HTR-8/SVneo (cell line): ENCODE measurements around the gene MACROD2.
A peak's percentile ranks its signal among the peaks of the same experiment; 100 is the strongest.
"Not testable (repeated sequence)": the region's sequence is repeated elsewhere in the genome, so short reads cannot be mapped to it uniquely, and the experiment has no call there.

Source experiments
- DNase-seq: peaks from one replicate; pipeline ENCODE4 v3.0.0; 2011; ENCODE audit warnings: low spot score, mixed read lengths; ENCODE audit not compliant: insufficient read length
- FAIRE-seq: peaks from 2 replicates; lab custom pipeline; 2011; peaks lifted over from hg19 to GRCh38; lab: Jason Lieb, UNC

Gene MACROD2

DNA sequence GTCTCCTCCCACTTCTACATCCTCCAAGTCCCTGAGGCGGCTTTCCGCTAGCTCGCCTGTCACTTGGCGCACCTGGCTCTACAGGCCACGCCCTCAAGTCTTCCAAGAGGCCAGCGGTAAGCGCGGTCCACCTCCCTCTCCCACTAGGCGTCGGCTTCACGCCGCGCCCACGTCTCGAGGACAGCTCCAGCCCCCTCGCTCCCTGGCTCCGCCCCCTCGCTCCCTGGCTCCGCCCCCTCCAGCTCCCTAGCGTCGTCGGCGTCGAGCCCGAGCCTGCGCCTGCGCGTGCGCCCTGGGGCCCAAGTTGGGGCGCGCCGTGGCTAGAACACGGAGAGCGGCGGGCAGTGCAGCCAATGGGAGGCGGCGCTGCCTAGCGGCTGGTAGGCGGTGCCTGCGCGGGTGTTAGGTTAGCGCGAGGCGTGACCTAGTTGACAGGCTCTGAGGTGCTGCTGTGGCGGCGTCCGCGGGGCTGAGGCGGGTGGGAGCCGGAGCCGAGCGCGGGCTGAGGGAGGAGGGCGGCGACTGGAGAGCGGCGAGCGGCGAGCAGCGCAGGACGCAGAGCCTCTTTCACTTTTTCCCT lies at the start of gene MACROD2:
Gene MACROD2 (plus strand): TSS at position 431 of the 580 bp plus-strand sequence.
- no peak for FAIRE-seq
- peak; percentile 31 for DNase-seq

DNA sequence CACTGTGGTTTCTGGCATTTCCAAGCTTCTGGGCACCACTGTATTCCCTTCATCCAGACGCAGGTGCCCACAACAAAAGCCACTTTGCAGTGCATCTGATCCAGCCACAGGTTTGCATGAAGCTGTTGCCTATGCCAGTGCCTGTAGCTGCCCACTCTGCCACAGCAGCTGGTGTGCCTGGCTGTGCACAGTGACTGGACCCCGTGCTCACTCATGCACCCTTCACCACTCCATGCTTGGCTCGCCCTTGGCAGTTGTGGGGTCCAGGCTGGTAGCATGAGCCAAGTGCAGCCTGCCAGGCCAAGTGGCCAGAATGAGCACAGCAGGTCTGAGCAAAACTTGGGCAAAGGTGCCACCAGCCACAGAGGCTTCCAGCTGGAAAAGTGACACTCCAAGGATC lies 47.6 kb upstream of the MACROD2 start:
- DNase-seq (no peak), FAIRE-seq (no peak)

DNA sequence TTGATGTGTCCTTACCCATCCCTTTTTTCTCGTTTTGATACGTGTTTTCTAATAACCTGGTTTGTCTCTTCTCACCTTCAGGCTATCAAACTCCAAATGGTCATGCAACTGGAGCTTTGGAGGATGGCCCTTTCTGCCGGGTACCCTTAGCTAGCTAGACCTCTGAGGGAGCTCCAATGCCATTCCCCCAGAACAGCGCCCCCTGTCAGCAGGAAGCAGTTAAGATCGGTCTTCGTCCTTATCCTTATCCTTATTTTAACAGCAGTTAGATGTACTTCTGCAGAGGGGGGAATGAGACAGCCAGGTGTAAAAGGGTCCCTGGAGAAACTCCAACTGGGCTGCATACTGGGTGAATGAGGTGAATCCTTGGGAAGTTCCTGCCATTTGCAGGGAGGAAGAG lies 42.1 kb upstream of the MACROD2 start:
- DNase-seq (no peak), FAIRE-seq (no peak)

DNA sequence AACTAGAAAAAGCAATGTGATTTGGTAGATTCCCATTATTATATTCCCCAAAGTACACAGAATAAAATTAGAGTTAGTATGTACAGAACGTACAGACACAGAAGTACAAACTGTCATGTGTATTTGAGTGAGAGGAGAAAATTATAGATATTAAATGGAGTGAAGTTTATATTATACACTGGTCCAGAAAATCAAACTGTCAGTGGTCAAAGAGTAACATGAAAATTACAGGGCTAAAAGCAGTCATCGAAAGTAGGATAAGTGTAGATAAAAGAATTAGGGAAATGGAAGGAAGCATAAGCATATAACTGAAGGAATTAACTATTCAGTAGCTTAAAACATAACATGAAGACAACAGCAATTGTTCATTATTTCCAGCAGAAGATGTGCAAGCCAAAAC lies 35.2 kb upstream of the MACROD2 start:
- FAIRE-seq (no peak), DNase-seq (no peak)

DNA sequence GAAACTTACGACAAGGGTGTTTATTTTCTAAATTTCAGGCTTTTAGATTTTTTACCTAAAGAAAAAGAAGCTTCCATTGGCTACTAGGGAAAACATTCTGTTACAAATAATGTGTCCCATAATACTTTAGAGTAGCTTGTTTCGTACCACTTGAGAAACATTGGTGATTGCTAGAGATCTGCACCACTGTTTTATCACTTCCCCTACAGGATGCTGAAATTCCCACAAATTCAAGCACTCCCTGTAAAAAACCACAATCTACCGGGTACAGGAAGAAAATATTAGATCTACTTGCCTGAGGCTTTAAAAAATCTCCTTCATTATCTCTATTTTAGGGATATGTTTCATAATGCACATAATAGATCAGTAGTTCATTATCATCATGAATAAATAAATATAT lies 34.8 kb upstream of the MACROD2 start:
- no peak for DNase-seq

DNA sequence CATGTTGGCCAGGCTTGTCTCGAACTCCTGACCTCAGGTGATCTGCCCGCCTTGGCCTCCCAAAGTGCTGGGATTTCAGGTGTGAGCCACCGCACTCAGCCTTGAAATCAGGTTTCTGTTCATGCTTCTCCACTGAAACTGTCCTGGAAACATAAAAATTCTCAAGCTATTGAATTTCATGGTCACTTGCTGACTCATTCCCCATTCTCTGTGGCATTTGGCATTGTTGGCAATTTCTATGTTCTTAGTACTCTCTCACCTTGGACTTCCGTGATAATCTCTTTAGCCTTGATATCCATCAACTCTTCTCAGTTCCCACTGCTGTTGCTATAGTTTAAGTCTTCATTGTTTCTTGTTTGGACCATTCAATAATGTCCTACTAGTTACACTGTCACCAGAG lies 11.1 kb upstream of the MACROD2 start:
- FAIRE-seq (no peak), DNase-seq (no peak)

More for the DNA sequence above, 34.8 kb upstream of the MACROD2 start:
- FAIRE-seq: no peak

DNA sequence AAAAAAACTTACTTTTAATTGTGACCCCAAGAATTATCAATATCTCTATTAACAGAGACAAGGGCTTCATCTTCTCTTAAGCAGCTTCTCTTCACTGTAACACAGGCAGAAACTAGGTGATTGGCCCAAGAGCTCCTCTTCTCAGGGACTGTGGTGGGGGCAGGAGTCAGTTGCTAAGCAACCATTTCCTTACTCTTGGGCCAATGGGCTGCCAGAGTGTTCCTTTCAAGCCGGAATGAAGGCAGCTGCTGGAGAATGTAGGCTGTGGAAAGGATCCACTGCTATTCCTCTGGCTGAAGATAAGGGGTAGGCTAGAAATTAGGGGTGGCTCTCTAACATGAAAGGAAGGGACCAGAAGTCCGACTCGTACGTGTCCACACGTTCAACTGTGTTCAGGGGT lies 4.9 kb upstream of the MACROD2 start, which contains the start of gene SEL1L2:
Gene SEL1L2 (minus strand): TSS at position 150 of the 400 bp plus-strand sequence. CDS start 80 bp downstream, at position 70.
- DNase-seq (no peak), FAIRE-seq (no peak)

DNA sequence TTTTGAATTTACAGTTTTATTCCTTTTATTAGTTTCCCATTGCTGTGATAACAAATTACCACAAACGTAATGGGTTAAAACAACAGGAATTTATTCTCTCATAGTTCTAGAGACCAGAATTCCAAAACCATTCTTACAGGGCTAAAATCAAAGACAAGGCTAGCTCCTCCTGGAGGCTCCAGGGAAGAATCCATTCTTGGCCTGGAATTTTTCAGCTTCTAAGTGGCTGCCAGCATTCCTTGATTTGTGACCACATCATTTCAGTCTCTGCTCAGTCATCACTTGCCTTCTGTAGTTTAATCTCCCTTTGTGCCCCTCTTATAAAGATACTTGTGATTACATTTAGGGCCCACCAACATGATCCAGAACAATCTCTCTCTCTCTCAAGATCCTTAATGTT lies 4.0 kb upstream of the MACROD2 start:
- FAIRE-seq (no peak), DNase-seq (no peak)

DNA sequence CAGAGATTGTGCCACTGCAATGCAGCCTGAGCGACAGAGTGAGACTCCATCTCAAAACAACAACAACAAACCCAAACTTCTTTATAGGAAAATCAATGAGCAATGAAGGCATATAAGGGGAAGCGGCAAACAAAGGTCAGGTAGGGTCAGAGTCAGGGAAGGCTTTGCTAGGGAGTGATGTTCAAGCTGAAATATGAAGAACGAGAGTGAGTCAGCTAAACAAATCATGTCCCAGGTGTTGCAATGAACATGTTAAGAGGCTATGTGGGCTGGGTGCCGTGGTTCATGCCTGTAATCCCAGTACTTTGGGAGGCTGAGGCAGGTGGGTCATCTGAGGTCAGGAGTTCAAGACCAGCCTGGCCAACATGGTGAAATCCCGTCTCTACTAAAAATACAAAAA lies 3.4 kb upstream of the MACROD2 start:
- not testable (repeated sequence) for FAIRE-seq, DNase-seq

DNA sequence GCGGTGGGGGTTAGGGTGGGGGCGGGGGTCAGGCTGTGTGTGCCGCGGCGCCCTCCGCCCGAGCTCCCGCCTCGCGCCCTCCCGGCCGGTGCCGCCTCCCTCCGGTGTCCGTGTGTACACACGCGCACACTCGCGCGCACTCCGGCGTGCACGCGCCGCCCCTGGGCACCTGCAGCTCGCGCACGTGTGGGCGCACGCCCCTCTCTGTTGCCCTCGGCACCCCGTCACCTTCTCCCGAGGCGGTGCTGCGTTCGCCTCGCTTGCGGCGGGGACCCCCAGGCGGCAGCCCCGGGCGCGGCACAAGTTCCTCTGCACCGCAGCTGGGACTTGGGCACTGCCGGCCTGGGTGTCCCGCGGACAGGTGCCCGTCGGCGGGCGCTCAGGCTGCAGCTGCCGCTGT lies 525 bp downstream of the MACROD2 start:
- FAIRE-seq (no peak), DNase-seq (no peak)

DNA sequence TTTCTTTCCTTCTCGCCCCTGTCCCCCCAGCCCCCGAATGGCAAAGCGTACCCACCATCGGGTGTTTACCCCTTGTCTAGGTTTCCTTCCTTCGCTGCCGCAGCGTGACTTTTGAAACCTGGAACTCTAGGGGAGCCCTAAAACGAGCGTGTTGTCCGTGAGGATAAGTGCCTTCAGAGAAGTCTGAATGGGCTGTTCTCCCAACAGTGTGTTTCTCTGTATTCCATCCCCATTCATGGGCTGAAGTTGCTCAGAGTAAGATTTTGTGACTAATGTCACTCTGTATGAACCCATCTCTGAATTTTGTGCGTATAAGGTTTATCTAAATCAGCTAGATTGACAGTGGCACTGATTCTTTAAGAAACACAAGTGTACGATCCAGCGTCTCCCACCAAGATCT lies 949 bp downstream of the MACROD2 start:
- DNase-seq (no peak), FAIRE-seq (no peak)

DNA sequence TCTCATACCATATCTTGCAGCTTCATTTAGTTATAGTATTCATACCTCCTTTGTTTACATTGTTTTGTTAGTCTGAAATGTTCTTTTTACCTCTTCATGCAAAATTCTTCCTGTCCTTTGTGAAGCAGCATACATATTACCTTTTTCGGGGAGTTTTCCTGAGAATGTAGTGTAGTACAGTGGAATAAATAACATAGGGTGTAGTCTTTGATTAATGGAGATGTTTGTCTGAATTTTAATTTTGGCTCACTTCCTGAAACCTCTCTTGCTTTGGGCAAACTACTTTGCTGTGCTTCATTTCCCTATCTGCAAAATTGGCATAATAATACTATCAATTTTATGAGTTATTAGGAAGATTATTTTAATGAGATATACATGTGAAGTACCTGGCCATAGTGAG lies 5.6 kb downstream of the MACROD2 start:
- DNase-seq: no peak
- no peak for FAIRE-seq

DNA sequence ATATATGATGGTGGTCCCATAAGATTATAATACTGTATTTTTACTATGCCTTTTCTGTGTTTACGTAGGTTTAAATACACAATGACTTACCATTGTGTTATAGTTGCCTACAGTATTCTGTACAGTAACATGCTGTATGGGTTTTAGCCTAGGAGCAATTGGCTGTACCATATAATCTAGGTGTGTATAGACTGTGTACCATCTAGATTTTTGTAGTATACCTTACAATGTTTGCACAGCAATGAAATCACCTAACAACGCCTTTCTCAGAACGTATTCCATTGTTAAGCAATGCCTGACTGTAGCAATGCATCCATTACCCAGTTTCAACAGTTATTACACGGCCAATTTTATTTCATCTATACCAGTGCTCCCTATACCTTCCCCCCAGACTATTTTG lies 10.7 kb downstream of the MACROD2 start:
- FAIRE-seq: no peak

DNA sequence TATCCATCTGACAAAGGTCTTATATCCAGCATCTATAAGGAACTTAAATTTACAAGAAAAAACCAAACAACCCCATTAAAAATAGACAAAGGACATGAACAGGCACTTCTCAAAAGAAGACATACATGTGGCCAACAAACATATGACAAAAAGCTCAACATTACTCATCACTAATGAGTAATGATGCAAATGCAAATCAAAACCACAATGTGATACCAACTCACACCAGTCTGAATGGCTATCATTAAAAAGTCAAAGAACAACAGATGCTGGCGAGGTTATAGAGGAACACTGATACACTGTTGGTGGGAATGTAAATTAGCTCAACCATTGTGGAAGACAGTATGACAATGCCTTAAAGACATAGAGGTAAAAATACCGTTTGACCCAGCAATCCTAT lies 13.9 kb downstream of the MACROD2 start:
- FAIRE-seq (no peak), DNase-seq (no peak)

More for the DNA sequence above, 10.7 kb downstream of the MACROD2 start:
- no peak for DNase-seq

DNA sequence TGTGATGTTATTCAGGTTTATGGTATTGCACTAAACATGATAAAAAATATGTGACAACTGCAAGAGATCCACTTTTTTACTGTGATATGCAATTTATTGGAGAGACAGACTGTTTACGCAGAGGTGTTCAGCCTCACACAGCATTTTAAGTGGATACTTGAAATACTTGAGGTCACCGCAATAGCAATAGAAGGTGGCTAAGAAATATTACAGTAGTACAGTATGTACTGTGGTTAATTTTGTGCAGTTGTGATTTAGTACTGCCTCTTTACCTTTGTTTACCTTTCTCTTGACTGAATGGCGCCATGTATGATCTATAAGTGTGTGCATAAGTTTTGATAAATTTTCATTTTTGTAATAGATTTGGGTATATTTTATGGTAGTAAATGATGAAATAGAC lies 17.4 kb downstream of the MACROD2 start:
- DNase-seq (no peak), FAIRE-seq (no peak)

DNA sequence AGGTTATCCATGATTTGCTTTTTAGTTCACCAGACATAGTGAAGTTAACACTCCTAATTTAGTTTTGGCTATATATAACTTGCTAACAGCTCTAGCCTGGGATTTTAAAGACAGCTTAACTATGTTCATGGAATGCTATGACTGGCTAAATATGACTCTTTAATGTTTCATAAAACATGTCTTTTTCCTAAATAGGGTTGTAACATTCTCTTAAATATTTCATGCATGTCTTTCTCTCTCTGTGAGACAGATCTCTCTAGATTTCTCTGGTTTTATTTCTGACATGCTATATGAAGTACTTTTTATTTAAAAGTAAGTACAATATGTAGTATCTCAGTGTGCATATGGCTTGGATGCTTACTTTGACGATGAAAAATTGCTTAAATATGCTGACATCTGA lies 35.7 kb downstream of the MACROD2 start:
- FAIRE-seq: no peak
- DNase-seq: no peak

DNA sequence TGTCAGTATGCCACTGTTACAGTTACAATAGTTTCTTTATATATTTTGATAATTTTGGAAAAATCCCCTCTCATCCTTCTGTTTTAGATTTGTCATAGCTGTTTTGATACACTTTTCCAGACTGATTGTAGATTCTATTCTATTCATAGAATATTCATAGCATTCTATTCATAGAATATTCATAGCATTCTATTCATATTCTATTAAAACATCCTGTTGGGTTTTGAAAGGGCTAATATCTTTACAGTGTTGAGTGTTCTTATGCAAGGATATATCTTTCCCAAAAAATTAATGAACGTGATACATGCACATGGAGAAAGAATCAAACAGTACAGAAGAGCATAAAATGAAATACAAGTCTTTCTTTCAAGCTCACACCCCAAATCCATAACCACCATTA lies 38.0 kb downstream of the MACROD2 start:
- DNase-seq (no peak), FAIRE-seq (no peak)

DNA sequence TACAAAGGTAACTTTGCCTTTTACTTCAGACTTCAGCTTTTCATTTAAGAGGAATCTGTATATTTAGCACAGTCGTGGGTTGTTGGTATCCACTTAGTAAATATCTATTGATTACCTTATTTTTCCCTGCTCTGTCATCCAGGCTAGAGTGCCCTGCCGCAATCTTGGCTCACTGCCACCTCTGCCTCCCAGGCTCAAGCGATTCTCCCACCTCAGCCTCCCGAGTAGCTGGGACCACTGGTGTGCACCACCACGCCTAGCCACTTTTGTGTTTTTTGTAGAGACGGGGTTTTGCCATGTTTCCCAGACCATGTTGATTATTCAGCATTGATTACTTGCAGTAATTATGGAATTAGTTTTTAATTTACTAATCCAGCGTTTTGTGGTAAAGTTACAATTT lies 41.3 kb downstream of the MACROD2 start:
- DNase-seq (no peak), FAIRE-seq (no peak)

DNA sequence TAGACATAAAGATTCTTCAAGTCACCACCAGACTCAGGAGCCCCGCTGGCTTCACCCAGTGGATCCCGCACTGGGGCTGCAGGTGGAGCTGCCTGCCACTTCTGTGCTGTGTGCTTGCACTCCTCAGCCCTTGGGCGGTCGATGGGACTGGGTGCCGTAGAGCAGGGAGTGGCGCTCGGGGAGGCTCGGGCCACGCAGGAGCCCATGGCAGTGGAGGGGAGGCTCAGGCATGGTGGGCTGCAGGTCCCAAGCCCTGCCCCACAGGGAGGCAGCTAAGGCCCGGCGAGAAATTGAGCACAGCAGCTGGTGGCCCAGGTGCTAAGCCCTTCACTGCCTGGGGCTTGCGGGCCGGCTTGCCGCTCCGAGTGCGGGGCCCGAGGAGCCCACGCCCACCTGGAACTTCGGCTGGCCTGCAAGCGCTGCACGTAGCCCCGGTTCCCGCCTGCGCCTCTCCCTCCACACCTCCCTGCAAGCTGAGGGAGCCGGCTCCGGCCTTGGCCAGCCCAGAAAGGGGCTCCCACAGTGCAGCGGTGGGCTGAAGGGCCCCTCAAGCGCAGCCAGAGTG lies 49.5 kb downstream of the MACROD2 start:
- DNase-seq, FAIRE-seq: not testable (repeated sequence)

DNA sequence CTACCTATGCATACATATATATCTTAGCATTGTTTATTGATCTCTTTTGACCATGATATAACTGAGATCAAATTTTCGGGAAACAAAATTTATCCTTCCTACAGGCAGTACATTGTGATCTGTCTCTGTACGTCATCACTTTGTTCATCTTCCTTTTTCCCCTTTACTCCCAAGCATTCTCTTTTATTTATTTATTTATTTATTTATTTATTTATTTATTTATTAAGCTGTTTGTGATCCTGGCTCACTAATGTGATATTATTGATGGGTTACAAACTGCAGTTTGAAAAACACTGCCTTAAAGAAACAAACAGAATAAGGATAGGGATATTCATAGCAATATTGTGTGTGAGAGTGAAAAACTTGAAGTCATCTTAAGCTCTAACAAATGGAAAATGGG lies 51.2 kb downstream of the MACROD2 start:
- FAIRE-seq (no peak), DNase-seq (no peak)

DNA sequence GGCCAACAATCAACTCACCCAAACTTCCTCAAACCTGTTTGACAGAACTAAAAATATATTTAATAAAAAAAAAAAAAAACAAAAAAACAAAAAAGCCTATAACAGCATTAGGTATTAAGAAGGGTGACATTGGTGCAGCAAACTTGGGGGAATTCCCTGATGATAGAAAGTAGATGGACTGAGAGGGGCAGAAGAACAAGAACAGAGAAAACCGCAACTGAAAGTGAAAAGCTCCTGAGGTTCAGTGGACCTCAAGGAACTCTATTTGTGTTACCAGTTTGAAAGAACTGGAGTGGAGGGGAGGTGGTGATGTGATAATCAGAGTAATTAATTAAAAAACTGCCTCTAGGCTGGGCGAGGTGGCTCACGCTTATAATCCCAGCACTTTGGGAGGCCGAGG lies 53.8 kb downstream of the MACROD2 start:
- FAIRE-seq (no peak), DNase-seq (no peak)

DNA sequence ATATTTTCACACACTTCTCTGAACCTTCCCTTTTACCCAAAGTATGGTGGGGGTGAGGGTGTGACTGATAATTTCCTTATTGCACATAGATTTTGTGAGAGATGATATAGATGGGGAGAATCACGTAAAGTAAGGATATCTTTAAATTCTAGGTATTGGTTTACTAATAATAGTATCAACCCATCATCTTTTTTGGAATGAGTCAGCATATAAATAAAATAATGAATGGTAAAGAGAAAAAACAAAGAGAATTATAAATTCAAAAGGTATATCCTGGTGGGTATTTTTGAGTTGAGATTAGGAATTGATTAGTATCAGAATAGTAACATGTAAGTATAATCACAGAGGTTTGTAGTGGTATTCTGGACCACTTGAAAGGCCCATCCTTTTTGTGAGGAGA lies 56.1 kb downstream of the MACROD2 start:
- no peak for DNase-seq
- no peak for FAIRE-seq
